K562 (cell line): ENCODE results near the gene ULK3. TPM values are rescaled to one million over a fixed set of nuclear protein-coding genes. Genes with fewer than 3 reads are reported as not detected.

Experiments
- microRNA-seq: library from miRNA; unstranded; fragments of <30 nt; microRNA quantifications from one replicate; pipeline ENCODE4, GENCODE V29; 2018; ENCODE audit warnings: borderline microRNAs expressed
- polyA plus RNA-seq, 8 experiments: library from polyadenylated mRNA; depleted of rRNA in 4 of 8; stranded (reverse) in 5 of 8; unstranded in 3 of 8; fragments of >200 nt; fragmentation: Nextera tagmentation in 2 of 8; fragmentation: Illumina TruSeq in 1 of 8; extraction: Ambion mirVana in 2 of 8; extraction: Trizol in 1 of 8; gene quantifications; 2 replicates each; pipeline versions ENCODE4 v1.2.1 to v1.2.3, GENCODE V29; 2011 to 2014; ENCODE audit warnings: inconsistent platforms in 1 of 8, missing spikeins in 1 of 8
- small RNA-seq: library from RNA; depleted of rRNA; stranded (forward); fragments of <200 nt; gene quantifications from one replicate; pipeline ENCODE3, GENCODE V24; 2014
- total RNA-seq, 7 experiments: library from RNA; depleted of rRNA in 6 of 7; stranded (reverse); fragments of >200 nt in 6 of 7; fragmentation: Illumina TruSeq in 2 of 7; extraction: Trizol in 2 of 7; gene quantifications; 2 replicates each; pipeline versions ENCODE4 v1.2.1 to v1.2.3, GENCODE V29; 2011 to 2021; ENCODE audit warnings: low replicate concordance in 1 of 7

Gene ULK3
- total and polyA plus RNA-seq, 9 of the 15 experiments (the other 6 are each of a cell fraction or from before 2014, with no cell fraction given), result 0.68 to 68.0 (median 34.9) TPM

Small RNAs within 50 kb of the gene (microRNA-seq; reads per million reads assigned to microRNA genes)
- gene MIR4513 (not detected), gene MIR6882 (0.73 reads per million)

Small RNAs within 50 kb of the gene (small RNA-seq; reads per million reads assigned to genes)
- gene CPLX3, result not detected
- not detected for gene MIR4513
- 0.26 reads per million for gene MIR6882

Other genes starting within 250 kb of the ULK3 start
Only the 7 nearest of the 14 such genes appear.
- not detected in 2 replicates for gene CYP1A2, start 94.3 kb downstream of the ULK3 start, total RNA-seq (2014; rRNA removed)
- gene CYP1A2, start 94.3 kb downstream of the ULK3 start, total RNA-seq (2014; rRNA removed; fragmentation: Illumina TruSeq; extraction: Trizol), result not detected in 2 replicates
- gene CYP1A2, start 94.3 kb downstream of the ULK3 start, total RNA-seq (2015; rRNA removed; fragmentation: Illumina TruSeq; extraction: Trizol), result not detected in 2 replicates
- not detected in 2 replicates for gene CYP1A2, start 94.3 kb downstream of the ULK3 start, total RNA-seq (2021)
- gene CYP1A2, start 94.3 kb downstream of the ULK3 start, polyA plus RNA-seq (2011; rRNA removed), result not detected in 2 replicates
- not detected in 2 replicates for gene CYP1A2, start 94.3 kb downstream of the ULK3 start, polyA plus RNA-seq (2014; fragmentation: Illumina TruSeq; extraction: Trizol)
- gene CYP1A2, start 94.3 kb downstream of the ULK3 start, polyA plus RNA-seq (2014; fragmentation: Nextera tagmentation; extraction: Ambion mirVana), result not detected
- gene CYP1A2, start 94.3 kb downstream of the ULK3 start, polyA plus RNA-seq (2014; rRNA removed), result not detected in 2 replicates
- gene CSK, start 61.1 kb downstream of the ULK3 start, total RNA-seq (2014; rRNA removed), result 22.7 and 25.4 TPM in 2 replicates
- gene CSK, start 61.1 kb downstream of the ULK3 start, total RNA-seq (2014; rRNA removed; fragmentation: Illumina TruSeq; extraction: Trizol), result 9.2 and 13.8 TPM in 2 replicates
- 22.5 and 24.8 TPM in 2 replicates for gene CSK, start 61.1 kb downstream of the ULK3 start, total RNA-seq (2015; rRNA removed; fragmentation: Illumina TruSeq; extraction: Trizol)
- 108 and 112 TPM in 2 replicates for gene CSK, start 61.1 kb downstream of the ULK3 start, total RNA-seq (2021)
- 17.2 and 21.5 TPM in 2 replicates for gene CSK, start 61.1 kb downstream of the ULK3 start, polyA plus RNA-seq (2011; rRNA removed)
- gene CSK, start 61.1 kb downstream of the ULK3 start, polyA plus RNA-seq (2014; fragmentation: Illumina TruSeq; extraction: Trizol), result 63.0 and 74.3 TPM in 2 replicates
- 1 to 10 TPM; 1.5 to 2.4 TPM for gene CSK, start 61.1 kb downstream of the ULK3 start, polyA plus RNA-seq (2014; fragmentation: Nextera tagmentation; extraction: Ambion mirVana)
- gene CSK, start 61.1 kb downstream of the ULK3 start, polyA plus RNA-seq (2014; rRNA removed), result 32.6 and 41.5 TPM in 2 replicates
- gene LMAN1L, start 30.3 kb downstream of the ULK3 start, total RNA-seq (2014; rRNA removed), result not detected in 2 replicates
- gene LMAN1L, start 30.3 kb downstream of the ULK3 start, total RNA-seq (2014; rRNA removed; fragmentation: Illumina TruSeq; extraction: Trizol), result not detected in 2 replicates
- not detected in 2 replicates for gene LMAN1L, start 30.3 kb downstream of the ULK3 start, total RNA-seq (2015; rRNA removed; fragmentation: Illumina TruSeq; extraction: Trizol)
- not detected in 2 replicates for gene LMAN1L, start 30.3 kb downstream of the ULK3 start, total RNA-seq (2021)
- gene LMAN1L, start 30.3 kb downstream of the ULK3 start, polyA plus RNA-seq (2011; rRNA removed), result not detected in 2 replicates
- gene LMAN1L, start 30.3 kb downstream of the ULK3 start, polyA plus RNA-seq (2014; fragmentation: Illumina TruSeq; extraction: Trizol), result not detected in 2 replicates
- not detected for gene LMAN1L, start 30.3 kb downstream of the ULK3 start, polyA plus RNA-seq (2014; fragmentation: Nextera tagmentation; extraction: Ambion mirVana)
- not detected in 2 replicates for gene LMAN1L, start 30.3 kb downstream of the ULK3 start, polyA plus RNA-seq (2014; rRNA removed)
- gene CPLX3, start 16.5 kb downstream of the ULK3 start, total RNA-seq (2014; rRNA removed), result not detected in 2 replicates
- gene CPLX3, start 16.5 kb downstream of the ULK3 start, total RNA-seq (2014; rRNA removed; fragmentation: Illumina TruSeq; extraction: Trizol), result not detected in 2 replicates
- not detected in 2 replicates for gene CPLX3, start 16.5 kb downstream of the ULK3 start, total RNA-seq (2015; rRNA removed; fragmentation: Illumina TruSeq; extraction: Trizol)
- not detected in 2 replicates for gene CPLX3, start 16.5 kb downstream of the ULK3 start, total RNA-seq (2021)
- not detected in 2 replicates for gene CPLX3, start 16.5 kb downstream of the ULK3 start, polyA plus RNA-seq (2011; rRNA removed)
- not detected in 2 replicates for gene CPLX3, start 16.5 kb downstream of the ULK3 start, polyA plus RNA-seq (2014; fragmentation: Illumina TruSeq; extraction: Trizol)
- not detected for gene CPLX3, start 16.5 kb downstream of the ULK3 start, polyA plus RNA-seq (2014; fragmentation: Nextera tagmentation; extraction: Ambion mirVana)
- not detected in 2 replicates for gene CPLX3, start 16.5 kb downstream of the ULK3 start, polyA plus RNA-seq (2014; rRNA removed)
- 15.2 and 23.5 TPM in 2 replicates for gene SCAMP2, start 30.2 kb upstream of the ULK3 start, total RNA-seq (2014; rRNA removed)
- 16.0 and 17.0 TPM in 2 replicates for gene SCAMP2, start 30.2 kb upstream of the ULK3 start, total RNA-seq (2014; rRNA removed; fragmentation: Illumina TruSeq; extraction: Trizol)
- 20.0 and 20.1 TPM in 2 replicates for gene SCAMP2, start 30.2 kb upstream of the ULK3 start, total RNA-seq (2015; rRNA removed; fragmentation: Illumina TruSeq; extraction: Trizol)
- gene SCAMP2, start 30.2 kb upstream of the ULK3 start, total RNA-seq (2021), result 40.9 and 44.6 TPM in 2 replicates
- gene SCAMP2, start 30.2 kb upstream of the ULK3 start, polyA plus RNA-seq (2011; rRNA removed), result 40.2 and 90.8 TPM in 2 replicates
- gene SCAMP2, start 30.2 kb upstream of the ULK3 start, polyA plus RNA-seq (2014; fragmentation: Illumina TruSeq; extraction: Trizol), result 53.7 and 61.1 TPM in 2 replicates
- gene SCAMP2, start 30.2 kb upstream of the ULK3 start, polyA plus RNA-seq (2014; fragmentation: Nextera tagmentation; extraction: Ambion mirVana), result 10 to 100 TPM in 1 of 2 experiments, 1 to 10 TPM in 1; 5.9 to 11.2 TPM
- 28.1 and 40.0 TPM in 2 replicates for gene SCAMP2, start 30.2 kb upstream of the ULK3 start, polyA plus RNA-seq (2014; rRNA removed)
- 40.5 and 58.3 TPM in 2 replicates for gene MPI, start 46.9 kb upstream of the ULK3 start, total RNA-seq (2014; rRNA removed)
- 28.1 and 34.5 TPM in 2 replicates for gene MPI, start 46.9 kb upstream of the ULK3 start, total RNA-seq (2014; rRNA removed; fragmentation: Illumina TruSeq; extraction: Trizol)
- 28.8 and 30.7 TPM in 2 replicates for gene MPI, start 46.9 kb upstream of the ULK3 start, total RNA-seq (2015; rRNA removed; fragmentation: Illumina TruSeq; extraction: Trizol)
- 40.3 and 42.1 TPM in 2 replicates for gene MPI, start 46.9 kb upstream of the ULK3 start, total RNA-seq (2021)
- gene MPI, start 46.9 kb upstream of the ULK3 start, polyA plus RNA-seq (2011; rRNA removed), result 56.8 and 73.8 TPM in 2 replicates
- gene MPI, start 46.9 kb upstream of the ULK3 start, polyA plus RNA-seq (2014; fragmentation: Illumina TruSeq; extraction: Trizol), result 78.7 and 105 TPM in 2 replicates
- 10 to 100 TPM; 41.8 to 46.7 TPM for gene MPI, start 46.9 kb upstream of the ULK3 start, polyA plus RNA-seq (2014; fragmentation: Nextera tagmentation; extraction: Ambion mirVana)
- 36.3 and 41.2 TPM in 2 replicates for gene MPI, start 46.9 kb upstream of the ULK3 start, polyA plus RNA-seq (2014; rRNA removed)
- 26.1 and 27.6 TPM in 2 replicates for gene FAM219B, start 63.7 kb upstream of the ULK3 start, total RNA-seq (2014; rRNA removed)
- gene FAM219B, start 63.7 kb upstream of the ULK3 start, total RNA-seq (2014; rRNA removed; fragmentation: Illumina TruSeq; extraction: Trizol), result 28.2 and 29.4 TPM in 2 replicates
- gene FAM219B, start 63.7 kb upstream of the ULK3 start, total RNA-seq (2015; rRNA removed; fragmentation: Illumina TruSeq; extraction: Trizol), result 17.5 and 19.1 TPM in 2 replicates
- gene FAM219B, start 63.7 kb upstream of the ULK3 start, total RNA-seq (2021), result 40.3 and 43.0 TPM in 2 replicates
- gene FAM219B, start 63.7 kb upstream of the ULK3 start, polyA plus RNA-seq (2011; rRNA removed), result 50.4 and 58.4 TPM in 2 replicates
- gene FAM219B, start 63.7 kb upstream of the ULK3 start, polyA plus RNA-seq (2014; fragmentation: Illumina TruSeq; extraction: Trizol), result 29.7 and 35.3 TPM in 2 replicates
- gene FAM219B, start 63.7 kb upstream of the ULK3 start, polyA plus RNA-seq (2014; fragmentation: Nextera tagmentation; extraction: Ambion mirVana), result 10 to 100 TPM in 1 of 2 experiments, 1 to 10 TPM in 1; 6.8 to 10.2 TPM
- 47.9 and 50.4 TPM in 2 replicates for gene FAM219B, start 63.7 kb upstream of the ULK3 start, polyA plus RNA-seq (2014; rRNA removed)